ENCODE measurements around the gene CCDC33. TPM values are rescaled to one million over a fixed set of nuclear protein-coding genes. Genes with fewer than 3 reads are reported as not detected.

Gene CCDC33
- total and polyA plus RNA-seq, 8 donors, result 0.58 to 9.4 (median 0.73) TPM; not detected in 5

GRCh38 chr15:74269362-74270035 is 33.4 kb downstream of the CCDC33 start:
- DNase-seq, result peak in 1 of 2 donors; percentile 54
- Histone ChIP-seq H3K27me3 (peaks cover 0 to 75% (median 0%) of the 10 kb centered on the region in 3 donors), H3K9me3 (no peaks in the 10 kb centered on the region), H3K27ac (no peak overlapping the region), H3K4me3 (no peak overlapping the region), H3K4me1 (no peaks in the 10 kb centered on the region), H3K36me3 (no peaks in the 10 kb centered on the region)
- TF ChIP-seq POLR2A (IDR thresholded peaks at IDR 0.05) (no peak), CTCF (IDR thresholded peaks at IDR 0.05) (no peak), POLR2AphosphoS5 (IDR thresholded peaks at IDR 0.05) (no peak), EP300 (IDR thresholded peaks at IDR 0.05) (no peak)
- WGBS, 5 donors, result 73 to 83% (median 83%) methylated on average over 7 to 8 of the region's 8 CpGs
- intact Hi-C loops (cut with DNase I; ENCODE audit: low total_unique reads), result no loop called here

- DNase-seq, result no peak
- Histone ChIP-seq H3K27me3 (peaks cover 0 to 78% (median 0%) of the 10 kb centered on the region in 3 donors), H3K36me3 (no peaks in the 10 kb centered on the region), H3K4me1 (no peaks in the 10 kb centered on the region), H3K27ac (no peak overlapping the region), H3K9me3 (no peaks in the 10 kb centered on the region), H3K4me3 (no peak overlapping the region)
- TF ChIP-seq CTCF (IDR thresholded peaks at IDR 0.05), result no peak
- TF ChIP-seq POLR2A (IDR thresholded peaks at IDR 0.05), result no peak
- no peak for TF ChIP-seq EP300 (IDR thresholded peaks at IDR 0.05)
- no peak for TF ChIP-seq POLR2AphosphoS5 (IDR thresholded peaks at IDR 0.05)
- intact Hi-C loops (cut with DNase I; ENCODE audit: low total_unique reads), result no loop called here
- WGBS, 5 donors, result 80 to 91% (median 88%) methylated on average over 6 of the region's 6 CpGs
Observed at GRCh38 chr15:74270155-74270554, 34.0 kb downstream of the CCDC33 start.

GRCh38 chr15:74270854-74271520 is 34.9 kb downstream of the CCDC33 start:
- Histone ChIP-seq H3K9me3 (no peaks in the 10 kb centered on the region), H3K36me3 (no peaks in the 10 kb centered on the region), H3K27ac (no peak overlapping the region), H3K27me3 (peaks cover 0 to 69% (median 0%) of the 10 kb centered on the region in 3 donors), H3K4me3 (no peak overlapping the region), H3K4me1 (no peaks in the 10 kb centered on the region)
- DNase-seq, result no peak
- intact Hi-C loops (cut with DNase I; ENCODE audit: low total_unique reads), result no loop called here
- TF ChIP-seq POLR2AphosphoS5 (IDR thresholded peaks at IDR 0.05), result no peak
- no peak for TF ChIP-seq POLR2A (IDR thresholded peaks at IDR 0.05)
- no peak for TF ChIP-seq EP300 (IDR thresholded peaks at IDR 0.05)
- TF ChIP-seq CTCF (IDR thresholded peaks at IDR 0.05), result no peak
- WGBS, 5 donors, result 28 to 49% (median 36%) methylated on average over 12 to 14 of the region's 14 CpGs

GRCh38 chr15:74272812-74273211 is 36.7 kb downstream of the CCDC33 start:
- Histone ChIP-seq H3K9me3 (no peaks in the 10 kb centered on the region), H3K4me3 (no peak overlapping the region), H3K27ac (no peak overlapping the region), H3K36me3 (no peaks in the 10 kb centered on the region), H3K27me3 (peaks cover 0 to 68% (median 0%) of the 10 kb centered on the region in 3 donors), H3K4me1 (no peaks in the 10 kb centered on the region)
- 81 to 89% (median 88%) methylated on average over 10 of the region's 10 CpGs for WGBS, 5 donors
- no peak for TF ChIP-seq POLR2AphosphoS5 (IDR thresholded peaks at IDR 0.05)
- no peak for TF ChIP-seq EP300 (IDR thresholded peaks at IDR 0.05)
- intact Hi-C loops (cut with DNase I; ENCODE audit: low total_unique reads), result no loop called here
- no peak for DNase-seq
